A549 (cell line): ENCODE measurements around the gene STRADB. TPM values are rescaled to one million over a fixed set of nuclear protein-coding genes. Genes with fewer than 3 reads are reported as not detected.

Experiments
- ATAC-seq, 2 experiments: fragments of 200-7000 bp in 1 of 2; fragments of >200 bp in 1 of 2; cut with Nextera tagmentation in 1 of 2; cut with Tn5 transposase in 1 of 2; 3 replicates each; pipeline versions ENCODE4 v1.8.0 to v1.9.1; 2018 to 2020; ENCODE audit warnings: mild to moderate bottlenecking in 1 of 2, moderate library complexity in 1 of 2
- CTCF ChIA-PET: fragments of 300-600 bp; sonication (Branson Sonifier 250); formaldehyde crosslinking; extraction: SDS; loops from one replicate; lab custom pipeline; 2021; ENCODE audit warnings: antibody characterized with exemption, inconsistent platforms; lab: Yijun Ruan, JAX
- POLR2A ChIA-PET: fragments of 350-600 bp; formaldehyde crosslinking; extraction: SDS; loops from one replicate; lab custom pipeline; 2021; ENCODE audit warnings: antibody characterized with exemption, inconsistent platforms; lab: Yijun Ruan, JAX
- DNase-seq, 2 experiments: peaks; one replicate each; pipeline versions ENCODE4 v3.0.0 to v3.0.0-alpha.2; 2011 to 2016; ENCODE audit warnings: low read depth in 1 of 2, low spot score in 1 of 2
- FAIRE-seq: peaks from 2 replicates; lab custom pipeline; 2011; peaks lifted over from hg19 to GRCh38; lab: Jason Lieb, UNC
- H3K27ac ChIP-seq, 2 experiments: fragments of >200 bp; sonication (Bioruptor Twin); formaldehyde crosslinking; 3 replicates each; pipeline ENCODE4 v1.5.1; 2016 to 2017
- H3K4me1 ChIP-seq: fragments of >200 bp; sonication (Bioruptor Twin); formaldehyde crosslinking; 3 replicates; pipeline ENCODE4 v1.6.1; 2016
- H3K4me2 ChIP-seq: fragments of >200 bp; sonication (Bioruptor Twin); formaldehyde crosslinking; 3 replicates; pipeline ENCODE4 v1.6.1; 2016
- H3K4me3 ChIP-seq: fragments of >200 bp; sonication (Bioruptor Twin); formaldehyde crosslinking; 3 replicates; pipeline ENCODE4 v1.5.1; 2016
- H3K9me3 ChIP-seq: fragments of >200 bp; sonication (Bioruptor Twin); formaldehyde crosslinking; 3 replicates; pipeline ENCODE4 v1.6.1; 2016
- CHD4 ChIP-seq: fragments of 200-600 bp; sonication (generic); IDR thresholded peaks from 2 replicates; pipeline ENCODE4 v1.6.1; 2016; ENCODE audit warnings: antibody characterized with exemption, mild to moderate bottlenecking, borderline replicate concordance
- GATA3 ChIP-seq: IDR thresholded peaks from 2 replicates; pipeline ENCODE4 v1.6.1; 2012; ENCODE audit warnings: borderline replicate concordance
- HDAC2 ChIP-seq: fragments of 200-600 bp; sonication (generic); IDR thresholded peaks from 2 replicates; pipeline ENCODE4 v1.6.1; 2016
- HOXA7 ChIP-seq: fragments of 250-450 bp; sonication (Bioruptor Pico); IDR thresholded peaks from 2 replicates; pipeline ENCODE4 v1.5.0; 2020; ENCODE audit warnings: mild to moderate bottlenecking, moderate library complexity
- JUNB ChIP-seq: fragments of >200 bp; sonication (Bioruptor Twin); formaldehyde crosslinking; IDR thresholded peaks from 2 replicates; pipeline ENCODE4 v1.6.1; 2016
- KDM5A ChIP-seq: fragments of 200-600 bp; sonication (generic); IDR thresholded peaks from 2 replicates; pipeline ENCODE4 v1.6.1; 2016; ENCODE audit warnings: antibody characterized with exemption, mild to moderate bottlenecking
- MAFK ChIP-seq: fragments of 450-650 bp; IDR thresholded peaks from 2 replicates; pipeline ENCODE4 v1.6.1; 2014; ENCODE audit not compliant: partially characterized antibody
- MAZ ChIP-seq: fragments of 150-350 bp; IDR thresholded peaks from 2 replicates; pipeline ENCODE4 v1.6.1; 2014; ENCODE audit warnings: antibody characterized with exemption, low read depth, low read length, borderline replicate concordance
- PHF8 ChIP-seq: fragments of 200-600 bp; sonication (generic); IDR thresholded peaks from 2 replicates; pipeline ENCODE4 v1.6.1; 2016; ENCODE audit warnings: low read depth, mild to moderate bottlenecking, antibody characterized with exemption, moderate library complexity, borderline replicate concordance
- POLR2AphosphoS2 ChIP-seq: conservative IDR thresholded peaks from 2 replicates; pipeline ENCODE4 v1.6.1; 2012; ENCODE audit warnings: low read length, improper control_type of control experiment, inconsistent platforms
- RNF2 ChIP-seq: fragments of 200-600 bp; sonication (generic); IDR thresholded peaks from 2 replicates; pipeline ENCODE4 v1.6.1; 2016; ENCODE audit warnings: low read depth, mild to moderate bottlenecking, antibody characterized with exemption, moderate library complexity, borderline replicate concordance
- SMC3 ChIP-seq: fragments of >200 bp; sonication (Bioruptor Twin); formaldehyde crosslinking; IDR thresholded peaks from 3 replicates; pipeline ENCODE4 v1.6.1; 2018; ENCODE audit warnings: inconsistent platforms
- SREBF2 ChIP-seq: fragments of 450-650 bp; IDR thresholded peaks from 2 replicates; pipeline ENCODE4 v1.6.1; 2014; ENCODE audit warnings: mild to moderate bottlenecking, moderate library complexity
- TP53 ChIP-seq: fragments of 250-450 bp; sonication (Bioruptor Pico); IDR thresholded peaks from 2 replicates; pipeline ENCODE4 v1.5.0; 2021; ENCODE audit warnings: mild to moderate bottlenecking, moderate library complexity
- WGBS: methylation state at CpG from one replicate; pipeline ENCODE4 v1.1.6; 2017; ENCODE audit errors: missing lambda C conversion rate; 5-methylcytosine and 5-hydroxymethylcytosine counted together
- polyA plus RNA-seq, 4 experiments: library from polyadenylated mRNA; depleted of rRNA in 3 of 4; stranded (reverse); fragments of >200 nt; fragmentation: RNase III in 1 of 4; extraction: RNeasy Plus Mini Kit Qiagen cat#74134 plus additional on column Dnase treatment in 1 of 4; gene quantifications; 2 replicates in 3 of 4; 3 replicates in 1 of 4; pipeline ENCODE4 v1.2.3, GENCODE V29; 2011 to 2017
- TF ChIP-seq, protein P1 (sequence below): fragments of >200 bp; sonication (Bioruptor Twin); formaldehyde crosslinking; IDR thresholded peaks from 3 replicates; pipeline ENCODE4 v1.5.1; 2016
- TF ChIP-seq, protein P2 (sequence below): fragments of 250-450 bp; sonication (Bioruptor Pico); IDR thresholded peaks from 2 replicates; pipeline ENCODE4 v1.5.0; 2021; ENCODE audit warnings: mild to moderate bottlenecking, moderate library complexity, borderline replicate concordance
- TF ChIP-seq, protein P3 (sequence below): IDR thresholded peaks from 2 replicates; pipeline ENCODE4 v1.6.1; 2012; ENCODE audit warnings: low read depth, borderline replicate concordance
- TF ChIP-seq, protein P4 (sequence below): fragments of 450-650 bp; IDR thresholded peaks from 2 replicates; pipeline ENCODE4 v1.6.1; 2014; ENCODE audit warnings: antibody characterized with exemption
- TF ChIP-seq, protein P5 (sequence below): fragments of 200-600 bp; sonication (generic); IDR thresholded peaks from 2 replicates; pipeline ENCODE4 v1.6.1; 2016; ENCODE audit warnings: antibody characterized with exemption, mild to moderate bottlenecking, moderate library complexity
- TF ChIP-seq, protein P6 (sequence below): IDR thresholded peaks from 2 replicates; pipeline ENCODE4 v1.6.1; 2012
- TF ChIP-seq, protein P7 (sequence below): fragments of >200 bp; sonication (Bioruptor Twin); formaldehyde crosslinking; IDR thresholded peaks from 2 replicates; pipeline ENCODE4 v1.6.1; 2016

The STRADB gene
- polyA plus RNA-seq, 2 of the 4 experiments (the other 2 are of a cell fraction): 24.0 to 29.0 TPM

DNA sequence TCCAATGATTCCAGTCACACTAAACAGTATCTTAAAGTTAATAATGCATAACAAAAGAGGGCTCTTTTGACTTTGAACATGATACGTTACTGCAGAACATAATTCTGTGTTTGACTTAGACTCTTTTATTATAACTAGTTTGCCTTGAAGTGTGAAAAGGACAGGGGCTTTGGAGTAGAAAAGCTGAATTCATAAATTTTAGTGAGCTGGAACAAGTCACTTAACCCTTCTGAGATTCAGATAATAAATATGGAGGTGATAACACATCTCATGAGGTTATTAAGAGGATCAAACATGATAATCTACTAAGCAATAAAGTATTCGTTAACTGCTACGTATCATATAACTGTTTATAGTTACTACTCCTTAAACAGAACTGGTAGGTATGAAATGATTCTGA, 49.7 kb upstream of the STRADB start:
- DNase-seq: no peak
- TF ChIP-seq, protein P1, sequence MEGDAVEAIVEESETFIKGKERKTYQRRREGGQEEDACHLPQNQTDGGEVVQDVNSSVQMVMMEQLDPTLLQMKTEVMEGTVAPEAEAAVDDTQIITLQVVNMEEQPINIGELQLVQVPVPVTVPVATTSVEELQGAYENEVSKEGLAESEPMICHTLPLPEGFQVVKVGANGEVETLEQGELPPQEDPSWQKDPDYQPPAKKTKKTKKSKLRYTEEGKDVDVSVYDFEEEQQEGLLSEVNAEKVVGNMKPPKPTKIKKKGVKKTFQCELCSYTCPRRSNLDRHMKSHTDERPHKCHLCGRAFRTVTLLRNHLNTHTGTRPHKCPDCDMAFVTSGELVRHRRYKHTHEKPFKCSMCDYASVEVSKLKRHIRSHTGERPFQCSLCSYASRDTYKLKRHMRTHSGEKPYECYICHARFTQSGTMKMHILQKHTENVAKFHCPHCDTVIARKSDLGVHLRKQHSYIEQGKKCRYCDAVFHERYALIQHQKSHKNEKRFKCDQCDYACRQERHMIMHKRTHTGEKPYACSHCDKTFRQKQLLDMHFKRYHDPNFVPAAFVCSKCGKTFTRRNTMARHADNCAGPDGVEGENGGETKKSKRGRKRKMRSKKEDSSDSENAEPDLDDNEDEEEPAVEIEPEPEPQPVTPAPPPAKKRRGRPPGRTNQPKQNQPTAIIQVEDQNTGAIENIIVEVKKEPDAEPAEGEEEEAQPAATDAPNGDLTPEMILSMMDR: no peak
- no peak for TF ChIP-seq SMC3
- TF ChIP-seq MAFK: no peak
- TF ChIP-seq PHF8: no peak
- TF ChIP-seq HOXA7: no peak
- no peak for TF ChIP-seq JUNB
- no peak for TF ChIP-seq HDAC2
- TF ChIP-seq POLR2AphosphoS2: no peak
- TF ChIP-seq, protein P2, sequence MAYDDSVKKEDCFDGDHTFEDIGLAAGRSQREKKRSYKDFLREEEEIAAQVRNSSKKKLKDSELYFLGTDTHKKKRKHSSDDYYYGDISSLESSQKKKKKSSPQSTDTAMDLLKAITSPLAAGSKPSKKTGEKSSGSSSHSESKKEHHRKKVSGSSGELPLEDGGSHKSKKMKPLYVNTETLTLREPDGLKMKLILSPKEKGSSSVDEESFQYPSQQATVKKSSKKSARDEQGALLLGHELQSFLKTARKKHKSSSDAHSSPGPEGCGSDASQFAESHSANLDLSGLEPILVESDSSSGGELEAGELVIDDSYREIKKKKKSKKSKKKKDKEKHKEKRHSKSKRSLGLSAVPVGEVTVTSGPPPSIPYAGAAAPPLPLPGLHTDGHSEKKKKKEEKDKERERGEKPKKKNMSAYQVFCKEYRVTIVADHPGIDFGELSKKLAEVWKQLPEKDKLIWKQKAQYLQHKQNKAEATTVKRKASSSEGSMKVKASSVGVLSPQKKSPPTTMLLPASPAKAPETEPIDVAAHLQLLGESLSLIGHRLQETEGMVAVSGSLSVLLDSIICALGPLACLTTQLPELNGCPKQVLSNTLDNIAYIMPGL (CRISPR knock-in tag): no peak
- TF ChIP-seq CHD4: no peak
- TF ChIP-seq MAZ: no peak
- TF ChIP-seq SREBF2: no peak
- TF ChIP-seq, protein P3, sequence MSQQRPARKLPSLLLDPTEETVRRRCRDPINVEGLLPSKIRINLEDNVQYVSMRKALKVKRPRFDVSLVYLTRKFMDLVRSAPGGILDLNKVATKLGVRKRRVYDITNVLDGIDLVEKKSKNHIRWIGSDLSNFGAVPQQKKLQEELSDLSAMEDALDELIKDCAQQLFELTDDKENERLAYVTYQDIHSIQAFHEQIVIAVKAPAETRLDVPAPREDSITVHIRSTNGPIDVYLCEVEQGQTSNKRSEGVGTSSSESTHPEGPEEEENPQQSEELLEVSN: no peak
- TF ChIP-seq, all 56 proteins: peak for 0
- FAIRE-seq: no peak
- 92% methylated on average over 3 of the region's 3 CpGs for WGBS
- Histone ChIP-seq H3K4me3 (no peak overlapping the region), H3K27ac (no peak overlapping the region), H3K4me1 (peaks cover 43% of the 10 kb centered on the region), H3K4me2 (no peak overlapping the region), H3K9me3 (no peaks in the 10 kb centered on the region)
- no peak for ATAC-seq
- ChIA-PET POLR2A (no interaction called here), CTCF (no interaction called here)

DNA sequence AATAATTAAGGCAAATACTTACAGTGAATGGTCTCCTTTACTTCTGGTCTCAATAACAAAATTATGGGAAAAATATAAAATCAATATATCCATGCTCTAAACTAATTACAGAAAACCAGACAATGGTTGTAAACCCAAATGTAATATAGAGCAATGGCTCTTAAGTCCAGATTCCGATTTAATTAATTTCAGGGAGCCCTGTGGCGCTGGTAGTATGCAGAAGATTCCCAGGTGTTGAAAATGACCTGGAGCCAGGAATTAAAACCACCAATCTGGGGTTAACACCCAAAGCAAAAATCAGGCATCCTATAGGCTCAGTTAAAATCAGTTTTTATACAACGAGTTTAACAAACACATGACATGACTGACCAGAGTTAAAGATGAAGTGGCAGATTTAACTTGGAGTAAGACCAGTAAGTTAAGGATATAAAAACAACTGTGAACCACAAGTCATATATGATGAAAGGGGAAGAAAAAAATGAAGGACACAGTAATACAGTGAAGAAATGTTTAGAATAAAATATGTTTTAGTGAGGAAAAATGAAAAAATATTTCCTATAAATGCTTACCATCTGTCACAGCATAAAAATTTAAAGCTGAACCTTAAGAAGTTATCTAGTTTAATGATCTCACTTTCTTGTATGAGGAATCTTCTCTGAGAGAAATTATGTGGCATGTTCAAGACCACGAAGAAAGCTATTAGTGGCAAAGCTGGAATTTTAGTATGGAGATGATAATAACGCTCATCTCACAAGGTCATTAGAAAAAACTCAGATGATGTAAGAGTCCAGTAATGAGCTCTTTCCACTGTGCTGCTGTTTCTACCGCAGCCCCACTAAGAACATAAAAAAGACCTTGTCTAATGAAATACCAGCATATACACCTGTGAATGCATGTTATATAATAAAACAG, 48.6 kb upstream of the STRADB start:
- no peak for ATAC-seq
- no peaks in the 10 kb centered on the region for H3K9me3 ChIP-seq
- no peak overlapping the region for H3K4me3 ChIP-seq
- ChIA-PET POLR2A (no interaction called here), CTCF (interaction anchor here (0.5 kb wide), 1 partner anchor 639 kb away, joined by 3 read pairs; no protein-coding TSS in a partner anchor)
- FAIRE-seq: no peak
- no peak overlapping the region for H3K27ac ChIP-seq
- 86% methylated on average over 6 of the region's 6 CpGs for WGBS
- peaks cover 46% of the 10 kb centered on the region for H3K4me1 ChIP-seq
- no peak for DNase-seq
- H3K4me2 ChIP-seq: no peak overlapping the region
- TF ChIP-seq, protein P4, sequence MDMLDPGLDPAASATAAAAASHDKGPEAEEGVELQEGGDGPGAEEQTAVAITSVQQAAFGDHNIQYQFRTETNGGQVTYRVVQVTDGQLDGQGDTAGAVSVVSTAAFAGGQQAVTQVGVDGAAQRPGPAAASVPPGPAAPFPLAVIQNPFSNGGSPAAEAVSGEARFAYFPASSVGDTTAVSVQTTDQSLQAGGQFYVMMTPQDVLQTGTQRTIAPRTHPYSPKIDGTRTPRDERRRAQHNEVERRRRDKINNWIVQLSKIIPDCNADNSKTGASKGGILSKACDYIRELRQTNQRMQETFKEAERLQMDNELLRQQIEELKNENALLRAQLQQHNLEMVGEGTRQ: no peak
- TF ChIP-seq, protein P5, sequence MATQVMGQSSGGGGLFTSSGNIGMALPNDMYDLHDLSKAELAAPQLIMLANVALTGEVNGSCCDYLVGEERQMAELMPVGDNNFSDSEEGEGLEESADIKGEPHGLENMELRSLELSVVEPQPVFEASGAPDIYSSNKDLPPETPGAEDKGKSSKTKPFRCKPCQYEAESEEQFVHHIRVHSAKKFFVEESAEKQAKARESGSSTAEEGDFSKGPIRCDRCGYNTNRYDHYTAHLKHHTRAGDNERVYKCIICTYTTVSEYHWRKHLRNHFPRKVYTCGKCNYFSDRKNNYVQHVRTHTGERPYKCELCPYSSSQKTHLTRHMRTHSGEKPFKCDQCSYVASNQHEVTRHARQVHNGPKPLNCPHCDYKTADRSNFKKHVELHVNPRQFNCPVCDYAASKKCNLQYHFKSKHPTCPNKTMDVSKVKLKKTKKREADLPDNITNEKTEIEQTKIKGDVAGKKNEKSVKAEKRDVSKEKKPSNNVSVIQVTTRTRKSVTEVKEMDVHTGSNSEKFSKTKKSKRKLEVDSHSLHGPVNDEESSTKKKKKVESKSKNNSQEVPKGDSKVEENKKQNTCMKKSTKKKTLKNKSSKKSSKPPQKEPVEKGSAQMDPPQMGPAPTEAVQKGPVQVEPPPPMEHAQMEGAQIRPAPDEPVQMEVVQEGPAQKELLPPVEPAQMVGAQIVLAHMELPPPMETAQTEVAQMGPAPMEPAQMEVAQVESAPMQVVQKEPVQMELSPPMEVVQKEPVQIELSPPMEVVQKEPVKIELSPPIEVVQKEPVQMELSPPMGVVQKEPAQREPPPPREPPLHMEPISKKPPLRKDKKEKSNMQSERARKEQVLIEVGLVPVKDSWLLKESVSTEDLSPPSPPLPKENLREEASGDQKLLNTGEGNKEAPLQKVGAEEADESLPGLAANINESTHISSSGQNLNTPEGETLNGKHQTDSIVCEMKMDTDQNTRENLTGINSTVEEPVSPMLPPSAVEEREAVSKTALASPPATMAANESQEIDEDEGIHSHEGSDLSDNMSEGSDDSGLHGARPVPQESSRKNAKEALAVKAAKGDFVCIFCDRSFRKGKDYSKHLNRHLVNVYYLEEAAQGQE: no peak
- no peak for TF ChIP-seq HOXA7
- TF ChIP-seq JUNB: no peak
- TF ChIP-seq, protein P1: no peak
- TF ChIP-seq, protein P6, sequence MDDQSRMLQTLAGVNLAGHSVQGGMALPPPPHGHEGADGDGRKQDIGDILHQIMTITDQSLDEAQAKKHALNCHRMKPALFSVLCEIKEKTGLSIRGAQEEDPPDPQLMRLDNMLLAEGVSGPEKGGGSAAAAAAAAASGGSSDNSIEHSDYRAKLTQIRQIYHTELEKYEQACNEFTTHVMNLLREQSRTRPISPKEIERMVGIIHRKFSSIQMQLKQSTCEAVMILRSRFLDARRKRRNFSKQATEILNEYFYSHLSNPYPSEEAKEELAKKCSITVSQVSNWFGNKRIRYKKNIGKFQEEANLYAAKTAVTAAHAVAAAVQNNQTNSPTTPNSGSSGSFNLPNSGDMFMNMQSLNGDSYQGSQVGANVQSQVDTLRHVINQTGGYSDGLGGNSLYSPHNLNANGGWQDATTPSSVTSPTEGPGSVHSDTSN: no peak
- TF ChIP-seq RNF2: no peak
- TF ChIP-seq GATA3: no peak
- no peak for TF ChIP-seq TP53
- TF ChIP-seq, protein P3: no peak
- TF ChIP-seq KDM5A: no peak
- TF ChIP-seq, protein P7, sequence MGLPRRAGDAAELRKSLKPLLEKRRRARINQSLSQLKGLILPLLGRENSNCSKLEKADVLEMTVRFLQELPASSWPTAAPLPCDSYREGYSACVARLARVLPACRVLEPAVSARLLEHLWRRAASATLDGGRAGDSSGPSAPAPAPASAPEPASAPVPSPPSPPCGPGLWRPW: no peak
